CD4-positive, alpha-beta T cell treated with Interferon alpha-2 for 1 hour (primary cell): ENCODE results near the gene RAC2.
"Not testable (repeated sequence)": the region's sequence is repeated elsewhere in the genome, so short reads cannot be mapped to it uniquely, and the experiment has no call there.

Experiments used
- DNase-seq, 2 donors: peaks; one replicate each; pipeline ENCODE4 v3.0.0-alpha.2; 2020 to 2022

Gene RAC2

DNA sequence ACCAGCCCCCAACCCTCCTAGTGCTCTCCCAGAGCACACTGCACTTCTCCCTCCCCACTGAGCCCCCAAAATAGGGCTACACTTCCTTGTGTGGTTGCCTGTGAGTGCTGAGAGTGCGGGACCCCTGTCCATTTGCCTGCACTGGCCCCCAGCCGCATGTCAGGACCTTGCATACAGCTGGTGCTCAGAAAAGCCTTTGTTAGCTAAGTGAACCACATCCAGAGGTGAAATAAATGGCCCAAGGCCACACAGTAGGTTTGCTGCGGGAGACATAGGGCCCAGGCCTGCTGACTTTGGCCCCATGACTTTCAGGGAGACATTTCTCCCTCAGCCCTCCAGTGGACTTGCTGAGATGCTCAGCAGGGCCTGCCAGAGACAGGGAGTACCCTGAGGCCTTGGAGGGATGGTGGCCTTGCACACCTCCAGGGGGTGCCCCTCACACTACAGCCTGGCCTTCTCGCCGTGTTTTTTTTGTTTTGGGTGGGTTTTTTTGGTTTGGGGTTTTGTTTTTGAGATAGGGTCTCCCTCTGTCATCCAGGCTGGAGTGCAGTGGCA lies 42.0 kb downstream of the RAC2 start:
- no peak for DNase-seq

DNA sequence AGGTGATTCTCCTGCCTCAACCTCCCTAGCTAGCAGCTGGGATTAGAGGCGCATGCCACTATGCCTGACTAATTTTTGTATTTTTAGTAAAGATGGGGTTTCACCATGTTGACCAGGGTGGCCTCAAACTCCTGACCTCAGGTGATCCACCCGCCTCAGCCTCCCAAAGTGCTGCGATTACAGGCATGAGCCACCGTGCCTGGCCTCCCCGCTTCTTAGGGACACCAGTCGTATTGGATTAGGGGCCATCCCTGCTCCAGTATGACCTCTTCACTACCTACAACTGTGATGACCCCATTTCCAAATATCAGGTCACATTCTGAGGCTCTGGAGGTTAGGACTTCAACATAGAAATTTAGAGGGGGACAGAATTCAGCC lies 42.6 kb downstream of the RAC2 start:
- not testable (repeated sequence) for DNase-seq

DNA sequence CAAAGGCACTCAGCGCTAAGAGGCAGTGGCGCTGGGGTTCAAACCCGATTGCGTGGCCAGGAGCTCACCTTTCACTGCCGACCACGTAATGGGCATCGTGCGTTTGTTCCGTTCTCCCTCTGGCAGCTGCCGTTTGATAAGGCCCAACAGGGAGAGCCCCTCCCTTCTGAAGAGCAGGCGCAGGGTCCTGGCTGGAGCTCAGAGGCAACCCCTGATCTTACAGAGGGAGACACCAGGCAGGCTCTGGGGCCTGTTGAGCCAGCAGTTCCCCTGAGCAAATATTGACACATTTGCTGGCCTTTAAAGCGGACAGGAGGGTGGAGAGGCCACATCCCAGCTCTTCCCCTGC lies 44.3 kb downstream of the RAC2 start:
- DNase-seq: no peak

DNA sequence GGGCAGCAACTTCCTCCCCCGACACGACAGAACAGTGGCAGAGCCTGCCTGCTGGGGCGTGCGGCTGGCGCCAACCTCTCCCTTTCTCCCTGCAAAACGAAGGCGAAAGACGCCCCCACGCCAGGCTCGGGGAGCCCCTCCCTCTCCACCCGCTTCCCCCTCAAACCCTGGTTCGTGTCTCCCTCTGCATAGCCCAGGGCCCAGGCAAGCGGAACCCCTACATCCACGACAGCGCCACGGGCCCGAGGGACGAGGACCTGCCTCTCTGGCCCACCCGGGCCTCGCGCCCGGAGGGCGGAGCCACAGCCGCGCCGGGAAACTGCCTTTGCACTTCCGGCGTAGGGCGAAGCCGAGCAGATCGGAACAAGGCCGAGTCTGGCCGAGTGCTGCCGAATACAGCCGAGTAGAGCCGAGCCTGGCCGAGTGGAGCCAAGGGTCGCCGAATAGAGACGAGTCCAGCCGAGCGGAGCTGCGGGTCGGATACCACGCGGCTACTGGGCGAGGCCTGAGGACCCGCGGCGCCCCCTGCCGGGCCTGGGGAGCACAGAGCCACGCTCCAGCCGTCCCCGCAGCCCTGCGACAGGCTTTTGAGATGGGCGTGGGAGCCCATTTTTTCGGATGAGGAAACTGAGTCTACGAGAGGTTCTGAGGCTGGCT lies 44.8 kb downstream of the RAC2 start:
- peak; percentile 98 to 100 for DNase-seq

DNA sequence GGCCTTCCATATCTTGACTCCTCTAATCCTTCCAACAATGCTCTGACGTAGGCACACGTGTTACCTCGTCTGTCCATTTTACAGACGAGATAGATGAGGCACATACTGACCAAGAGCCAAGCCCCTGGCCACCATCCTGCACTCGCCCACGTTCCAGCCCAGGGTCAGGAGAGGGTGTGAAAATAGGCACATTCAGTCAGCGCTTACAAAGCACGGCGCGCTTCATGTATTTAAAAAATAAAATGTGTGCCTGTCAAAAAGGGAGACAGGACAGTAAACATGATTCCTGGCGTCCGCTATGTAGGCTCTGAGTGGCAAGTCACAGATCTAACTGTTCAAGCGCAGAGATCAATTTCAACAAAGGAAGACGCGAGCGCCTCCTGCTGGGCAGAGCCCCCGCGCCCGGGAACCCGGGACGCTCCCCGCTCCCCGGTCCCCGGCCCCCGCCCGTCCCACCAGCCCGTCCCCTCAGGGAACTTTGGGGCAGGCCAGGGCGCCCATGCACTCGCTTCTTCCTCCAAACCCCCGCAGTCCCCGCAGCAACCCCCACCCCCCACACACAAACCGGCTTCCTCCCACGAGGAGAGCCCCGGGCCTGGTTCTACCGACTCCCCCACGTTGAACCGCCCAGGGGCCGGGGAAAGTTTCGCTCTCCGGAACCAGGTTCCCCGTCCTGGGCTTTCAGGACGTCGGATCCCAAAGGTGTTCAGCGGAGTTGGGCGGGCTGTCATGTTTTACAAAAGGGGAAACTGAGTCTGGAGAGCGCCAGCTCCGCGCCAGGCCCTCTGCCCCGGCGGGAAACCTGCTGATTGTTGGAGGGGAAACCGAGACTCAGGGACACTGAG lies 45.6 kb downstream of the RAC2 start:
- DNase-seq: peak; percentile 88 to 92

DNA sequence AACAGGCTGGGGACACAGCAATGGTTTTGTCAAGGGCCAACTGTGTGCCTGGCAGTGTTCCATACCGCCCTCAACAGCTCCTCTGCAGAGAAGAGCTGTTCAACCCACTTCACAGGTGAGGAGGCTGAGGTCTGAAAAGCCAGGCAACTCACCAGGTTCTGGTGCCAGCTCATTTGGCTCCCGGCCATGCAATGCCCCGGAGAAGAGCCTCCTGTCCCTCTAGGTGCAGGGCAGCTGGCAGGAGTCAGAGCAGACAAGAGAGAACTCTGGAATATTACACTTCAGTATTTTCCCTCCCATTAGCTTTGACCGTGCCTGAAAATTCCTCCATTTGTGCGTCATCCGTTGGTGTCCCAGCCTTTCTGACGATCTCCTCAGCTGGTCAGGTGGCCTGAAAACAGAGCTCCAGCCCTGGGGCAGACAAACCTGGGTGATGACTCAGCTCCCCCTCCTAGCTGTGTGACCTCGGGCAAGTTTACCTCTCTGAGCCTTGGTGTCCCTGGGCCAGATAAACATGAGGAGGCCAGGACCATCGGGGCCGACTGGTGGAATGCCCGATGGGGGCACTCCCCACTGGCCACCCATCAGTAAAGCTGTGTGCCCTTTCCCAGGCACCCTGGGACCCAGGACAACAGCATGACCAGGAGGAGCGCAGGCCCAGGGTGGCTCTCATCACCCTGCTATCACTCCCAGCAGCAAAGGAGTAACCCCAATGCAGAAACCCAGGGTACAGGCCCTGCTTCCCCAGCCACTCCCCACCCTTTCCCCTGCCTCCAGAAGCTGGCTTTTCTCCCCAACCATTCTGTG lies 46.4 kb downstream of the RAC2 start:
- no peak for DNase-seq

DNA sequence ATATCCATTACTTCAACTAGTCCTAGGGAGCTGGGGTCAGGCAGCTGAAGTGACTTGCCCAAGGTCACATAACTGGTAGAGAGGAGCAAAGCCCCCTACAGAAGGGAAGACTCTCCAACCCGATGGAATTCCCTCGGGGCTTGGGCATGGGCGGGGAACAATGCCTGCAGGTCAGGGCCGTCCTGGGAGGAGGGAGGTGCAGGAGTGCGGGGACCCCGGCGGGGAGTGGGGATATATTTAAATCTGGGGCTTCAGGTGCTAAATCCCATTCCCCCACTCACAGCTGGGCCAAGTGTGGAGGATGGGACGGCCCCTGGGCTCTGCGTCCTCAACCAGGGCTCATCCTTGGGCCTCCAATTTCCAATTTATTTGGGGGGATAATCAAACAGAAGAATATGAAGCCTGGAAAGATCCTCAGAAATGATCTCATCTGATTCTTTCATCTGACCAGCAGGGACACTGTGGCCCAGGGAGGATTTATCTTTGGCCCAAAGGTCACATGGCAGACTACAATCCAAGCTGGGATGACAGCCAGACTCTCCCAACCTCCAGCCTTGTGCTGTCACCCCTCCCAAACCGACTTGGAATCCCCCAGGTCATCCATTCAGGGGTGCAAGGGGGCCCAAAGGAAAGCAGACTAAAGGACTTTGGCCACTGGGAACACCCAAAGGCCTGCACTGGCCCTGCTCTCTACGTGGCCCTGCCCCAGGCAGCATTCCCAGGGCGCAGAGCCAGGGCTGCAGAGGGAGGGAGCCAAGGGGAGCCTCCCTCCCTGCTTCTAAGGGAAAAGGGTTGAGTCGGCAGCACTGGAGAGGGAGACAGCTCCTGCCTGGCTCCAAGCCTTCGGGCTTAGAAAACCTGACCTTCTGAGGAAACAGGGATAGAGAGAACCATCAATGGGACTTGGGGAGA lies 47.3 kb downstream of the RAC2 start:
- DNase-seq: no peak

DNA sequence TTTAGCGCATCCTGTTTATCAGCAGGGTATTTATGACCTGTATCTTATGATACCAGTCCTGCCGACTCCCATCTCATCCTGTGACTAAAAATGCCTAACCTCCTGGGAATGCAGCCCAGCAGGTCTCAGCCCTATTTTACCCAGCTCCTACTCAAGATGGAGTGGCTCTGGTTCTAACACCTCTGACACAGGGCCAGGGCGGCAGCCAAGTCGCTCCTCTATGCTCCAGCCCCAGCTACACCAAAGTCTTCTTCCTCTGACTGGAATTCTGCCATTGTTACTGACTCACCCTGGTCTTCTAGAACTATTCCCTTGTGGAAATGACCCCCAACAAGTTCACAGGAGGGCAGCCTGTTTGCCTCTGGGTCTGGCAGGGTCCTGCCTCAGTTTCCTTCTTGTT lies 48.1 kb downstream of the RAC2 start:
- no peak for DNase-seq

DNA sequence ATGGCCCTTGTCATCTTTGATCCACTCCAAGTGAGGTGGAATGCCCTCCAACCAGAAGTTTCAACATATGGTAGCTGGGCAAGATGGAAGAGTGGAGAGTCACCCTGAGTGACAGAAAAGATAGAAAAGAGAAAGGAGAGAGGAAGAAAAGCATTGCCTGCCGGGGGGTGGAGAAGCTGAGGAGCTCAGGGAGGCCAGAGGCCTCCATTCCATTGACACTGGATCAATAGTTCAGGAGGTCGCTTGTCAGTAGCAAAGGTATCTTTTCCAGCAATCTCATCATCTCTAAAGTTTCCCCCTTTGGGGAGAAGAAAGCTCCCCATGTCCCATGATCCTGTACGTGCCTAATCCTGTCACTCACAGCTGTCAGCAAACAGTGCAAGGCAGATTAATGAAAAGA lies 49.3 kb downstream of the RAC2 start:
- DNase-seq: no peak

DNA sequence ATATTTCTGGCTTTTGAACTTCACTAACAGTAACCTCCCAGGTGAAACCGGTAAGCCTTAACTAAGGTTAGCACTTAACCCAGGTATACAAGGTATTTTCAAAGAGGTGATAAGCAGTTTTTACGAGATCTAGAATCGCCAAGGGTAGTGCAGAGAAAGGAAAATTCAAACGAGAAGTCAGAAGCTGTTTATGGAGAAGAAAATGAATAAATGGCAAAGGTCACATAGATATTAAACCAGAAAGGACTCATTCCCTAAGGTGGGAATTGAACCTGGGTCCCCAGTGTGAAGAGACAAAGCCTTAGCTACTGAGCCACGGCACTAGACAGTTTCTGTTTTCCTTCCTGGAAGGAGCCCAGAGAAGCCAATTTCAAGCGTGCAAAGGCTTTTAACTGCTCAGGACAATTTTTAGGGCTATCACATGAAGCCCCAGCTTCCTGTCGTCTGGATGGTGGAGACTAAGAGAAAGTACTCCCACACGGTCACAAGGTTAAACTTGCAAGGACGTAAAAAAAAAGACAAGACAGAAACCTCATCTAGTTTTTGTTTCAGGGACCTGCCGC lies 50.4 kb downstream of the RAC2 start:
- DNase-seq: peak; percentile 36 to 72

DNA sequence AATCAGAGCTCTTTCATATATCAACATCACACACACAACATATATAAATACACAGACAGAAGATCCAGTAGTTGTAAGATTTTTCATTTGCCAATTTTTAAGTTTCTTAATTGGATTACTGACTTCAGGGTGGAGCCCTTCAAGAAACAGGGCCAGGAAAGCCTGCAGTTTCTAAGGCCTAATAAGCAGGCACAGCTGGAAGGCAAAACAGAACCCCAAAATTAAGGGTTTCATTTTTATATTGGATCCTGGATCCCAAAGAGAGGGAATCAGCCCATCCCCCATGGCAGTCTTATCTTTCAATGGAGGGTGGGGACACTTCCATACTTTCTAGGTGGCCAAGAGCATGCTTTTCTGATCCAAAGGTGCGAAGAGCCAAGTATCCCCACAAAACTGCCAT lies 51.3 kb downstream of the RAC2 start:
- no peak for DNase-seq

DNA sequence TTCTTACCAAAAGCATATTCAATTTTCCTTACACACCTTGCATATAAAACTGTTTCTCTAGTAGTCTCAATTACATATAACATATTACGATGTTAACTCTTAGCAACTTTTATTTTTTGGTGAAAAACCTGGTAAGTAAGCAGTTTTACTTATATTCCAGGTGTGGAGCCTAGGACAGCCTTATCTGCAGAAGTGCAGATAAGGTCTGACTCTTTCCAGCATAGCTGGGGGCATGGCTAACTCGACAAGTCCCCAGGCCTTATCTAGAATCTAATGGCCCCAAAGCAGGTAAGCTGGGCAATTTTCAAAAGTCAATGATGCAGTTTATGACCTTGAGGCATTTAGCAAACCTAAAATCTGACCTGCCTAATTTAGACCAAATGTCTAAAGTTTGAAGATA lies 51.9 kb downstream of the RAC2 start:
- DNase-seq: no peak

DNA sequence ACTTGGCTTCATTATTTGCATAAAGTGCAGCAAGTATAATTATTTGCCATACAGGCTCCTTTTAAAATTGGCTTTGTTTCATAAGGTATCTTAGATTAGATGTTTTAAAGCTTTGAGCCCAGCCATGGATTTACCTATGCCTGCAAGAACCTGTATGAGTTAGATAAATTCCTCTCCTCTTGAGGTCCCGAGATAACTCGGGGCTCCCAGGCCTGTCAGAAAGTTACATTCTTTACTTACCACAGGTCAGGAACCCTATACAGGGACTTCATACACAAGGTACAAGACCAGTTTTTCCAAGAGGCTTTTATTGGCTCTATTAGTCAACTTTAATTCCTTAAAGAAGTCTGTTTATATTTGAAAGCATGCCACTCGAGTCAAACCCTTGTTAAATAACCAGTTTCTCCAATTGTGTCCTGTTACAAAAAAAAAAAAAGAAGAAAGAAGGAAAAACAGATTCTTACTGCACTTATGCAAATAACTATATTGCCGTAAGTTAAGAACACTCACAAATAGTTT lies 53.7 kb downstream of the RAC2 start:
- DNase-seq: no peak

DNA sequence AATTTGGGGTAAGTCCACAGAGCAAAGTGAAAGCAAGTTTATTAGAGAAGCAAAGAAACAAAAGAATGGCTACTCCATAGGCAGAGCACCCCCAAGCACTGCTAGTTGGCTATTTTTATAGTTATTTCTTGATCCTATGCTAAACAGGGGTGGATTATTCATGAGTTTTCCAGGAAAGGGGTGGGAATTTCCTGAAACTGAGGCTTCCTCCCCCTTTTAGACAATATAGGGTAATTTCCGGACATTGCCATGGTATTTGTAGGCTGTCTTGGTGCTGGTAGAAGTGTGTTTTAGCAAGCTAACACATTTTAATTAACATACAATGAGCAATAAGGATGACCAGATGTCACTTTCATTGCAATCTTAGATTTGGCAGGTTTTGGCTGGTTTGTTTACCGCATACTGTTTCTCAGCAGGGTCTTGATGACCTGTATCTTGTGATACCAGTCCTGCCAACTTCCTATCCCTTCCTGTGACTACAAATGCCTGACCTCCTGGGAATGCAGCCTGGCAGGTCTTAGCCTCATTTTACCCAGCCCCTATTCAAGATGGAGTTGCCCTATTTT lies 55.1 kb downstream of the RAC2 start:
- peak in 1 of 2 donors; percentile 48 for DNase-seq

DNA sequence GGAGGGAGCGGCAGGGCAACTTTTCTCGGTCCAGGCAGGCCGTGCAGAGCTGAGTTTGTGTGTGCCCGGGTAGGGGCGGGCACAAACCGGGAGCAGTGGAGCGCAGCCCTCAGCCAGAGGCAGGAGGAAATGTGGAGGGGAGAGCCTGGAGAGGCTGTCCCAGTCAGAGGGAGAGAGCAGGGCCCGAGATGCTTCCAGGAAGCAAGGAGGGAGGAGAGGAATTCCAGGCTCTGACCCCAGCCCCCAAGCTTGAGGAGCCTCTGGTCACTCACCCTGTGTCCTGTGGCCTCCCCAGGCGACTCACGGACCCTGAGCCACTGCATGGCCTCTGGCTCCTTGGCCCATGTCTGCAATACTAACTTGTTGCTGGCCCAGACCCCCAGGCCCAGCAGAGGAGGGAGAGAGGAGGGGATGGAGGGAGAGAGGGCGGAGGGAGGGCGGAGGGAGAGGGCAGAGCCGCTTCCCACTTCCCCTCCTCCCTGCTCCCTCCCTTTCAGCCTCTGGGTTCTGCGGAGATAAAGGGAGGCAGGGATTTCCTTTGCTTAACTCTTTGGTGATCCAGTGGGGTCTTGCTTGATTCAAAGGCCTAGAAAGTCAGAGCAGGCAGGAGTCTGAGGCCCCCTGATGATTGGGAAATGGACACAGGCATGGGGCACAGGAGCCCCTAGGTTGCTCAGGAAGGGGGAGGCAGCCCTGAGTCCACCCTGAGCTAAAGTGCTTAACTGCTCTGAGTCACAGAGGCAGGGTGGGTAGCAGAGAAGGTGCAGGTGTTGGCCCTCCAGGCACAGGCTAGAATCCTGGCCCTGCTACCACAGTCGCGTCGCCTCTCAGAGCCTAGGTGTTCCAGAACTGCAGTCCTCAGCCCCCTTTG lies 55.9 kb downstream of the RAC2 start, which contains the start of gene C1QTNF6:
Gene C1QTNF6, minus strand, starts transcription at position 357 of the 871 bp plus-strand sequence. Its CDS starts 34 bp downstream, at position 323.
- DNase-seq: no peak

DNA sequence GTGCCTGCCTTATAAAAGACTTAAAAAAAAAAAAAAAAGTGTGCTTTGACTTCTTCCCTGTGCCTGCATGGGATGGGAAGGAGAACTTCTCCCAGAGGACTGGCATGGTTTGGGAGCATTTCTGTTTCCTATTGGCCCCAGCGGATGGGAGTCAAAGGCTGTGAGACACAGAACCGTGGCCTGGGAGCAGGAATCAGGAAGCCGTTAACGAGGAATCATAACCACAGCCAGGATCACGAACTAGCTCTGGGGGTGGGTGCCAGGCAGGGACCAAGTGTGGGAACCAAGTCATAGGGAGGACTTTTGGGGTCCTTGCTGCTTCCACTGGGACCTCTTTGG lies 56.5 kb downstream of the RAC2 start:
- no peak for DNase-seq

DNA sequence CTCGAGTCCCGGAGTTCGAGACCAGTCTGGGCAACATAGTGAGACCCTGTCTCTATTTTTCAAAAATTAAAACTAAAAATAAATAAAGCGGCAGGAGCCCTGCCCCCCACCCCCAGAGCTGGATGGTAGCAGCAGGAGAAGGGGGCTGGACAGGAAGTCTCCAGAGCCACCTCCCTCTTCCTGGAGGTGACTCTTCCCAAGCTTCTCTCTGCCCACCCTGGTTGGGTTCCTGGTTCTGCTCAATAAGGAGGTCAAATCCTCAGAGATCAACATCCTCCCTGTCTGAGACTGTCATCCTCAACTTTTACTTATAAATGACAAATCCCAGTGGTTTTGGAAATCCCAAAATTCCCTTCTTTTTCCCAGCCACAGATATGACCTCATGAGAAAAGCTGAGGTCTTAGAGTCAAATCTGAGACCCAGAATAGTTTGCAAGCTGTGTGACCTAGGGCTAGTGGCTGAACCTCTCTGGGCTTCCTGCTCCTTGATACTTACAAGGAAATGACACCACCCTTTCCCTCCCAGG lies 57.0 kb downstream of the RAC2 start:
- no peak for DNase-seq

DNA sequence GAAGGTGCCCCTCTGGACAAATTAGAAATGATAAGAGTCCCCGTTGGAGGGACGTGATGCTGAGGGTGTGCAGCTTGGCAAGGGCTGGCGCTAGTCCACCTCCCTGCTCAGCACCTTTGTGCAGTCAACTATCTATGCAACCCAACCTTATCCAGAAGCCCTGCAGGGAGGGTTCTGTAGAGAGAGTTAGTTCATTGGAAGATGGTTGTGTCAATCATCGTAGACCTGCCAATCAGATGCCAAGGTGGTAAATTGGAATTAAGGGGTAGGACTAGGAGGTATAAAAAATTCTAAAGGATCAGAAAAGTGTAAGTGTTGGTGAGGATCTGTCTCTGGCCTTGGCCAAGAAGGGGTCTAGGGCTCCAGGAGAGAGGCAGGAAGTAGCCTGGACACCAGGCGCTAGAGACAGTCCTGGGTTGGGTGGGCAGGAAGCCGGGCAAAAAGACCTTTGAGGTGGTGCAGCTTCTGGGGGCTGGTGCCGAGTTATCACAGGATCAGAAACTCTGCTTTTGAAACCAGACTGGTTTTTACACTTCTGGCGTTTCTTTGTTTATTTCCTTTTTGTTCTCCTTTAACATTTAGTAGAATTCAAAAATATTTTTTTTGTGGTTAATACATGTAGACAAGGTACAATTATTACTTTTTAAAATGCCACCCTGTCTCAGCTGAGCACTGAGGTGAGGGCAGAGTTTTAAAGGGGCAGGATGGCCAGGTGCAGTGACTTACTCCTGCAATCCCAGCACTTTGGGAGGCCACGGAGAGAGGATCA lies 57.7 kb downstream of the RAC2 start:
- peak; percentile 63 to 89 for DNase-seq

DNA sequence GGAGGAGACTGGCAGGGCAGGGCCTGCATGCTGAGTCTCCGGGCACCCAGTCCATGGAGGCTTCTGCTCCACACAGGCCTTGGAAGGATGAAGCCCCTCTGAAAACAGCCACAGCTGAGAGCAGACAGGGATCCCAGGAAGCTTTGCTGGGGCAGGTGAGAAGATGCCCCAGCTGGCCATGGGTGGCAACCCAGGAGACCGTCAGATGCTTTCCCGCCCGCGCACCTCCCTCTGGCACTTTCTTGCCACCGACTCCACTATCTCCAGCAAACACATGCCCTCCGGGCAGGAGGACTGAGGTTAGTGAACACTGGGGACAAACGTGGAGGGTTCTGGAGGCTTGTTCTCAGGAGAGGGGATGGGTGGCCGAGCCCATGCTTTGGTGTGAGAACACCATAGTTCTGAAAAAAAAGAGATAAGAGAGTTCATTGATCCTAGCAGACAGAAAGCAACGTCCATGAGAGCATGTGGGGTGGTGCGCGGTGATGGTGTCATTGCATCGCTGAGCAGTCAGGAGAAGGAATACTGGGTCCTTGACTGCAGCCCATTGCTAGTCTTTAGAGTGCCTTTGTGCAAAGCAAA lies 58.3 kb downstream of the RAC2 start:
- DNase-seq: no peak
